NT2/D1 (cell line): ENCODE measurements around the gene GNG7.
"Not testable (repeated sequence)": the region's sequence is repeated elsewhere in the genome, so short reads cannot be mapped to it uniquely, and the experiment has no call there.

Experiments
- DNase-seq: peaks from one replicate; pipeline ENCODE4 v3.0.0-alpha.2; 2011; ENCODE audit warnings: low read depth, low spot score
- H3K27me3 ChIP-seq: 2 replicates; pipeline ENCODE4 v1.6.0; 2011; ENCODE audit warnings: mild to moderate bottlenecking; ENCODE audit not compliant: insufficient read length, insufficient read depth
- H3K36me3 ChIP-seq: 2 replicates; pipeline ENCODE4 v1.6.1; 2011; ENCODE audit warnings: mild to moderate bottlenecking, low read length, mixed read lengths; ENCODE audit not compliant: insufficient read depth, insufficient read length
- H3K4me1 ChIP-seq: 2 replicates; pipeline ENCODE4 v1.5.1; 2011; ENCODE audit not compliant: insufficient read depth, insufficient read length
- H3K4me3 ChIP-seq: 2 replicates; pipeline ENCODE4 v1.5.1; 2011; ENCODE audit warnings: low read depth; ENCODE audit not compliant: insufficient read length
- H3K9ac ChIP-seq: 2 replicates; pipeline ENCODE4 v1.6.0; 2011; ENCODE audit warnings: low read depth; ENCODE audit not compliant: insufficient read length
- H3K9me3 ChIP-seq: 2 replicates; pipeline ENCODE4 v1.5.1; 2011; ENCODE audit warnings: mild to moderate bottlenecking, low read length; ENCODE audit not compliant: insufficient read depth
- SUZ12 ChIP-seq: IDR thresholded peaks from 2 replicates; pipeline ENCODE4 v1.6.1; 2011; ENCODE audit not compliant: insufficient read length, insufficient read depth; ENCODE audit errors: extremely low read depth
- YY1 ChIP-seq: IDR thresholded peaks from 2 replicates; pipeline ENCODE4 v1.6.1; 2011; ENCODE audit not compliant: insufficient read length, insufficient read depth
- ZNF274 ChIP-seq: IDR thresholded peaks from 2 replicates; pipeline ENCODE4 v1.6.1; 2011; ENCODE audit warnings: mild to moderate bottlenecking, low read depth, low read length

Gene GNG7

GRCh38 chr19:2588081-2588777, 114.3 kb downstream of the GNG7 start:
- Histone ChIP-seq H3K4me3 (no peak overlapping the region), H3K27me3 (no peaks in the 10 kb centered on the region), H3K9me3 (peaks cover 4% of the 10 kb centered on the region; the same call in 1 of the 2 replicates), H3K9ac (peak overlapping the region; percentile 58), H3K4me1 (peaks cover 6% of the 10 kb centered on the region), H3K36me3 (no peaks in the 10 kb centered on the region)
- TF ChIP-seq ZNF274: no peak
- no peak for TF ChIP-seq YY1
- no peak for TF ChIP-seq SUZ12
- DNase-seq: no peak

DNA sequence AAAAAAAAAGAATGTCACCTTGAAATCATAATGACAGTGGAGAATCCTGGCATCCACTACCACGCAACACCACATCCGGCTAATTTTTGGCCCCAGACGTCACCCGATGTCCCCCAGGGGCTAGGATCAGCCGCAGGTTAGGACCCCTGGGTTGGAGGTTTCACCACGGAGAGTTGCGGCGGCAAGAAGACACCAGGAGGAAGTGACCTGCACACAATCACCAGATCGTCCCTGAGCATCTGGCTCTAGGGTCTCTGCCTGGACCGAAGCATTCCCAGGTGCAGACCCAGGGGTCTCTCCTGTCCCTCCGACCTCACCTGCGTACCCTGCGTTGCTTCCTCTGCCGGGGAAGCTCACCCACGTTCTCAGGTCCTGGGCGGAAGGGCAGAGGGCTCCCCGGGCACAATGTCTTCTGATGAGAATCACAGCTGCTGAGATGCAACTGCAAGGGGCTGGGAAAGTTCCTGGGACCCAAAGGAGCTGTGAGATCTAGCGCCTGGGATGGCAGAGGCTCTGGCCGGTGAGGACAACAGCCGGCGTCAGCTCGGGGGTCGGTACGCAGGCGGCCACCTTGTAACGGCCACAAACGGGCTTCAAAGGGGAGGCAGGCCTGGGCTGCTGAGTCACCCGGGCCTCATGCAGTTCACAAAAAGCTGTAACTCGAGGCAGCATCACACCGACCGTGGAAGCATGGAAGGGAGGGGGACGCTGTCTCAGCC, 115.3 kb downstream of the GNG7 start:
- peak overlapping the region; percentile 63 for H3K9ac ChIP-seq
- TF ChIP-seq SUZ12 (no peak), YY1 (no peak), ZNF274 (no peak)
- DNase-seq: peak; percentile 47

GRCh38 chr19:2586196-2586595, 116.3 kb downstream of the GNG7 start:
- no peaks in the 10 kb centered on the region for H3K36me3 ChIP-seq
- peak overlapping the region; percentile 32 for H3K9ac ChIP-seq
- TF ChIP-seq SUZ12: no peak
- no peak for TF ChIP-seq ZNF274
- TF ChIP-seq YY1: no peak
- H3K4me3 ChIP-seq: no peak overlapping the region
- no peak for DNase-seq
- no peaks in the 10 kb centered on the region for H3K9me3 ChIP-seq
- peaks cover 12% of the 10 kb centered on the region for H3K4me1 ChIP-seq
- no peaks in the 10 kb centered on the region for H3K27me3 ChIP-seq

More for the DNA sequence above, 115.3 kb downstream of the GNG7 start:
- no peaks in the 10 kb centered on the region for H3K36me3 ChIP-seq
- peak overlapping the region; percentile 14 for H3K4me3 ChIP-seq
- peaks cover 4% of the 10 kb centered on the region; the same call in 1 of the 2 replicates for H3K9me3 ChIP-seq
- H3K4me1 ChIP-seq: peaks cover 6% of the 10 kb centered on the region
- no peaks in the 10 kb centered on the region for H3K27me3 ChIP-seq

DNA sequence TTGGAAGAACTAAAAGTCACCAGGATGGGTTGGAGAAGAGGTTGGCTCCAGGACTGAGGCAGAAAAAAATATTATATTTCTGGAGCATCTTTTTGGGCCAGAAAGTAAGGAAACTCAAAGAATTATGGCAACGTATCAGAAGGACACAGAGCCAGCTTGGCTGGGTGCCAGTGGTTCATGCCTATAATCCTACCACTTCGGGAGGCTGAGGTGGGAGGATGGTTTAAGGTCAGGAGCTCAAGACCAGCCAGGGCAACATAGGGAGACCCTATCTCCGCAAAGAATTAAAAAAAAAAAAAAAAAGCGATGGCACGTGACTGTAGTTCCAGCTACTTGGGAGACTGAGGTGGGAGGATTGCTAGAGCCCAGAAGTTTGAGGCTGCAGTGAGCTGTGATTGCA, 118.5 kb downstream of the GNG7 start:
- Histone ChIP-seq H3K4me1 (peaks cover 15% of the 10 kb centered on the region), H3K4me3 (no peak overlapping the region), H3K9me3 (no peaks in the 10 kb centered on the region), H3K36me3 (no peaks in the 10 kb centered on the region), H3K27me3 (no peaks in the 10 kb centered on the region), H3K9ac (no peak overlapping the region)
- TF ChIP-seq ZNF274 (no peak), YY1 (no peak), SUZ12 (no peak)
- no peak for DNase-seq

- no peaks in the 10 kb centered on the region for H3K9me3 ChIP-seq
- no peak overlapping the region for H3K9ac ChIP-seq
- H3K4me1 ChIP-seq: peaks cover 17% of the 10 kb centered on the region
- TF ChIP-seq ZNF274 (no peak), SUZ12 (no peak), YY1 (no peak)
- no peak for DNase-seq
- H3K27me3 ChIP-seq: no peaks in the 10 kb centered on the region
- H3K36me3 ChIP-seq: no peaks in the 10 kb centered on the region
- no peak overlapping the region for H3K4me3 ChIP-seq
Observed at GRCh38 chr19:2582984-2583956, 119.2 kb downstream of the GNG7 start.

DNA sequence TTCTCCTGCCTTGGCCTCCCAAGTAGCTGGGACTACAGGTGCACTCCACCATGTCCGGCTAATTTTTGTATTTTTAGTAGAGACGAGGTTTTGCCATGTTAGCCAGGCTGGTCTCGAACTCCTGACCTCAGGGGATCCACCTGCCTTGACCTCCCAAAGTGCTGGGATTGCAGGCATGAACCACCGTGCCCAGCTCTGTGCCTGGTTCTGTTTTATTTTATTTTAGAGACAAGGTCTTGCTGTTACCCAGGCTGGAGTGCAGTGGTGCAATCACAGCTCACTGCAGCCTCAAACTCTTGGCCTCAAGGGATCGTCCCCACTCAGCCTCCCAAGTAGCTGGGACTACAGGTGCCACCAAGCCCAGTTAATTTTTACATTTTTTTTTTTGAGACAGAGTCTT, 122.1 kb downstream of the GNG7 start:
- H3K27me3 ChIP-seq, DNase-seq, H3K9ac ChIP-seq, H3K9me3 ChIP-seq, H3K36me3 ChIP-seq, H3K4me3 ChIP-seq: not testable (repeated sequence)
- peaks cover 11% of the 10 kb centered on the region for H3K4me1 ChIP-seq
